ENCODE measurements around the gene KDF1.
"Not testable (repeated sequence)": the region's sequence is repeated elsewhere in the genome, so short reads cannot be mapped to it uniquely, and the experiment has no call there.

DNA sequence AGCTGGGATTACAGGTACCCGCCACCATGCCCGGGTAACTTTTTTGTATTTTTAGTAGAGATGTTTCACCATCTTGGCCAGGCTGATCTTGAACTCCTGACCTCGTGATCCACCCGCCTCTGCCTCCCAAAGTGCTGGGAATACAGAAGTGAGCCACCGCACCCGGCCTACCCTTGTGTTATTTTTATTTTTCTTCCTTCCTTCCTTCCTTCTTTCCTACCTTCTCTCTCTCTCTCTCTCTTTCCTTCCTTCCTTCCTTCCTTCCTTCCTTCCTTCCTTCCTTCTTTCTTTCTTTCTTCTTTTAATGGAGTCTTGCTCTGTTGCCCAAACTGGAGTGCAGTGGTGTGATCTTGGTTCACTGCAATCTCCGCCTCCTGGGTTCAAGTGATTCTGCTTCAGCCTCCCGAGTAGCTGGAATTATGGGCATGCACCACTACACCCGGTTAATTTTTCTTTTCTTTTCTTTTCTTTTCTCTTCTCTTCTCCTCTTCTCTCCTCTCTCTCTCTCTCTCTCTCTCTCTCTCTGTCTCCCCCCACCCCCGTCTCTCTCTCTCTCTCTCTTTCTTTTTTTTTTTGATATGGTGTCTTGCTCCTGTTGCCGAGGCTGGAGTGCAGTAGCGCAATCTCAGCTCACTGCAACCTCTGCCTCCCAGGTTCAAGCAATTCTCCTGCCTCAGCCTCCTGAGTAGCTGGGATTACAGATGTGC is 29.3 kb upstream of the KDF1 start:
- TF ChIP-seq, protein P1, sequence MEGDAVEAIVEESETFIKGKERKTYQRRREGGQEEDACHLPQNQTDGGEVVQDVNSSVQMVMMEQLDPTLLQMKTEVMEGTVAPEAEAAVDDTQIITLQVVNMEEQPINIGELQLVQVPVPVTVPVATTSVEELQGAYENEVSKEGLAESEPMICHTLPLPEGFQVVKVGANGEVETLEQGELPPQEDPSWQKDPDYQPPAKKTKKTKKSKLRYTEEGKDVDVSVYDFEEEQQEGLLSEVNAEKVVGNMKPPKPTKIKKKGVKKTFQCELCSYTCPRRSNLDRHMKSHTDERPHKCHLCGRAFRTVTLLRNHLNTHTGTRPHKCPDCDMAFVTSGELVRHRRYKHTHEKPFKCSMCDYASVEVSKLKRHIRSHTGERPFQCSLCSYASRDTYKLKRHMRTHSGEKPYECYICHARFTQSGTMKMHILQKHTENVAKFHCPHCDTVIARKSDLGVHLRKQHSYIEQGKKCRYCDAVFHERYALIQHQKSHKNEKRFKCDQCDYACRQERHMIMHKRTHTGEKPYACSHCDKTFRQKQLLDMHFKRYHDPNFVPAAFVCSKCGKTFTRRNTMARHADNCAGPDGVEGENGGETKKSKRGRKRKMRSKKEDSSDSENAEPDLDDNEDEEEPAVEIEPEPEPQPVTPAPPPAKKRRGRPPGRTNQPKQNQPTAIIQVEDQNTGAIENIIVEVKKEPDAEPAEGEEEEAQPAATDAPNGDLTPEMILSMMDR (IDR thresholded peaks at IDR 0.05; ENCODE audit: low read length): not testable (repeated sequence)
- not testable (repeated sequence) for TF ChIP-seq EZH2 (IDR thresholded peaks at IDR 0.05; ENCODE audit: borderline replicate concordance, low read length)
